GM18520 (cell line): ENCODE measurements around the gene FNDC5.
"Not testable (repeated sequence)": the region's sequence is repeated elsewhere in the genome, so short reads cannot be mapped to it uniquely, and the experiment has no call there.

Source experiments
- ATAC-seq: cut with Tn5 transposase; IDR thresholded peaks from one replicate; pipeline ENCODE4 v1.9.1; 2021; ENCODE audit not compliant: unreplicated experiment

Gene FNDC5

DNA sequence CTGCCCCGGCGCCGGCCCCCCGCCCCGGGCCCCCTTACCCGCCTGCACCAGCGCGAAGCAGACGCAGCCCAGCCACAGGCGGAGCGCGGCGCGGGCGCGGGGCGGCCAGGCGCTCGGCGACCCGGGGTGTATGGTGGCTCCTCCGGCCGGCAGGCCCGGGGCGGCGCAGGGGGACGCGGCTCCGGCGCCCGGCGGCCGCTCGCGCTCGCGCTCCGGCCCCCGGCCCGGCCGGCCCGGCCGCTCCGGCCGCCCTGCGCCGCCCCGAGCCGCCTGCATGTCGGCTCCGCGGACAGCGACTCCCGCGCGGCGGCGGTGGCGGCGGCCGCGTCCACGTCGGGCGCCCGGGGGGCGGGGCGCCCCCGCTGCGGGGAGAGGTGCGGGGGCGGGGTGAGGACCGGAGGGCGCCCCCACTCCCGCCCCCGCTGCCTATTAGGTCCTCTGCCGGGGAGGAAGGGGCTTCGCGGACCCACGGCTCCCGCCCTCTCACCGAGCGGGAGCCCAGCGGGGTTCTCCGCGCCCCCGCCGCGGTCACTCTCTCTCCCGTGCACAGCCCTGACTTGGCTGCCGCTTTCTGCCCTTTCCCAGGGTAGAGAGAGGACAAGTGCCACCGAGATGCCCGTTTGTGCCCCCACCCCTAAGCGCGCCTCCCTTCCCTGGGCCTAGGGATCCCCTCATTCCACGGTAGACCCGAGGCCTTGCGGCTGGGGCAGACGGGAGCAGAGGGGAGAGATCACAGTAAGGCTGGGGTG lies at the start of gene FNDC5:
FNDC5 (minus strand) TSS at position 298 of the 749 bp plus-strand sequence.
- no peak for ATAC-seq

DNA sequence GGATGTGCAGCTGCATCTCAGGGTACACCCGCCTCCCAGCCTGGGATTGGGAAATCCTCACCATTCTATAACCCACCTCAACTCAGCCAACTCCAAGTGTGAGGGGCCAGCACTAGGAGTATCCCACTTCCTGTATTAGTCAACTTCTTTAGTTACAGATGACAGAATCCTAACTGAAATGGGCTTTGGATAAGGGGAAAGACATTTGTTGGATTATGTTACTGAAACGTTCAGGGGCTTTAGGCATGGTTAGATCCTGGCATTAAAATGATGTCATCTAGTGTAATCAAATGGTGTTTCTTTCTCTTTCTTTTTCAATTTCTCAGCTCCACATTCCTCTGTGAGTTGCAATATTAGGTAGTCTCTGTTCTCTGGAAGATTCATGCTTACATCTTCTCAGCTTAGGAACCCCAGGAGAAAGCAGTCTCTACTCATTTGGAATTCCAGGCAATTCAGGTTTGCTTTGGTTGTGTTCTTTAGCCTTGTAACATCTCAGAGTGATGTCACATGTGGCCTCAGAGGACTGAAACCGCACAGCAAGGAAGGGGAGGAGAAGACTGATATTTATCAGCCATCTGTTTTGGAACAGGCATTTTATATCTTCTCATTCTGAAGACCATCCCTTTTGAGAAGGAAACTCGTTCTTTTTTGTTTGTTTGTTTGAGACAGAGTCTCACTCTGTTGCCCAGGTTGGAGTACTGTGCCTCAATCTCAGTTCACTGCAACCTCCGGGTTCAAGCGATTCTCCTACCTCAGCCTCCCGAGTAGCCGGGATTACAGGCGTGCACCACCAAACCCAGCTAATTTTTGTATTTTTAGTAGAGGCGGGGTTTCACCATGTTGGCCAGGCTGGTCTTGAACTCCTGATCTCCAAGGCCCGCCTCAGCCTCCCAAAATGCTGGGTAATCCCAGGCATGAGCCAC lies 49.4 kb upstream of the FNDC5 start:
- ATAC-seq = no peak

DNA sequence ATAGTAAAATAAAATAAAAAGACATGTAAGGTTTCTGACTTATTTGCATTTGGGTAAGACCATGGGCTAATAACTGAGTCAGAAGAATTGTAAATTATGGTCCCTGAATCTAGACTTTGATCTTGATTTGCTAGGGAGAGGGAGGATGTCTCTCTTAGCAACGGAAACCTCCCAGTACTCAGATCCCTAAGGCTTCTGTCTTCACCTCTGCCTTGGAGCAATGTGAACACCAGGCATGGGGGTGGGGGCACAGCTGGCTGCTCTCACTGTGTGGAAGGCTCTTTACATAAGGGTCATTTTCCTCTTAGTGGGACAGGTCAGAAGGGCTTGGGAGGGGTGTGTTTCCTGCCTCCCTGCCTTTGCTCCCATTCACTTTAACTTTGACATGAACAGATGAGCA lies 47.5 kb upstream of the FNDC5 start:
- no peak for ATAC-seq

DNA sequence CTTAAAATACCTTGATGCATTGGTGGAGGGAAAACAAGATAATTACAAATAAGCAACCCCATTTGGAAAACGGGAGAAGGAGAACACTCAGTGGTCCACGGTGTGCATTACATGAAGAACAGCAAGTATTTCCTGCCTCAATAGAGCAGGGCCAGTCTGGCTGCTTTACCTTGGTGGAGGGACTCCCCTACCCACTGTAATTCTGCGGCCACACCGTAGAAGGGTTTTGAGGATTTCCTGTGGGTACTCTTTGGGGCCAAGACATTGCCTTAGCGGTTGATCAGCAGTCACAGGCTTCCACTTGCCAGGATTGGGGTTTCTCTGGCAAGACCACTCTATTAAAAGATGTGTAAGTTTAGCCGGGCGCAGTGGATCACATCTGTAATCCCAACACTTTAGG lies 46.8 kb upstream of the FNDC5 start:
- ATAC-seq = no peak

DNA sequence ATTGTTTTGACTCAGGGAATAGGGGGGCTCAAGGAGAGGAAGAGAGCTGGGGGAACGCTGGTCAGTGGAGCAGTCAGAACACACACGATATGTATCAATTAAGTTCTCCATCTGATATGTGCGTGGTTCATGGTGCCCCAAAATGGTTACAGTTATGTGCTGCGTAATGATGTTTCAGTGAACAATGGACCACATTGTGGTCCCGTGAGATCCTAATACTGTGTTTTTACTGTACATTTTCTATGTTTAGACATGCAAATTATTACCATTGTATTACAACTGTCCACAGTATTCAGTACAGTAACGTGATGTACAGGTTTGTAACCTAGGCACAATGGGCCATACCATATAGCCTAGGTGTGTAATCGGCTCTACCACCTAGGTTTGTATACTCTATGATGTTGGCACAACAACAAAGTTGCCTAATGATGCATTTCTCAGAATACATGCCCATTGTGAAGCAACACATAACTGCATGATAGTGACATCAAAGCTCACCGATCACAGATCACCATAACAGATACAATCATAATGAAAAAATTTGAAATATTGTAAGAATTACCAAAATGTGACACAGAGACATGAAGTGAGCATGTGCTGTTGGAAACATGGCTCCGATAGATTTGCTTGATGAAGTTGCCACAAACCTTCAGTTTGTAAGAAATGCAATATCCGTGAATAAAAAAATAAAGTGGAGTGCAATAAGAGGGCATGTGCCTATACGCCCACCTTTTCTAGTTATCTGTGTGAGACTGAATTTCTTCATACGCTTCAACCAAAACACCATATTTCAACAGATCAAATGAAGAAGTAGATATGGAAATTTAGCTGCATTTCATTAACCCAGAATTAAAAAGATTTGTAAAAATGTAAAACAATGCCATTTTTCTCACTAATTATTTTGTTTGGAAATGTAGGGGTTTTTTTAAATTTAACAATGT lies 45.3 kb upstream of the FNDC5 start:
- ATAC-seq = no peak

DNA sequence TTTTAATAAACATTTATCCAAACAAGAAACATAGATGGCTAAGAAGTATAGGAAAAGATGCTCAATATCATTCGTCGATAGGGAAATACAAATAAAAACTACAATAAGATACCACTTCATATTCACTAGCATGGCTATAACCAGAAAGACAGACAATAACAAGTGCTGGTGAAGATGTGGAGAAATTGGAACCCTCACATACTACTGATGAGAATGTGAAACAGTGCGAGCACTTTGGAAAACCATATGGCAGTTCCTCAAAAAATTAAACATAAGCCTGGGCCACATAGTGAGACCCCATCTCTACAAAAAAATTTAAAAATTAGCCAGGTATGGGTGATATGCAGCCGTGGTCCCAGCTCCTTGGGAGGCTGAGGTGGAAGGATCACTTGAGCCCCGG lies 39.6 kb upstream of the FNDC5 start:
- no peak for ATAC-seq

DNA sequence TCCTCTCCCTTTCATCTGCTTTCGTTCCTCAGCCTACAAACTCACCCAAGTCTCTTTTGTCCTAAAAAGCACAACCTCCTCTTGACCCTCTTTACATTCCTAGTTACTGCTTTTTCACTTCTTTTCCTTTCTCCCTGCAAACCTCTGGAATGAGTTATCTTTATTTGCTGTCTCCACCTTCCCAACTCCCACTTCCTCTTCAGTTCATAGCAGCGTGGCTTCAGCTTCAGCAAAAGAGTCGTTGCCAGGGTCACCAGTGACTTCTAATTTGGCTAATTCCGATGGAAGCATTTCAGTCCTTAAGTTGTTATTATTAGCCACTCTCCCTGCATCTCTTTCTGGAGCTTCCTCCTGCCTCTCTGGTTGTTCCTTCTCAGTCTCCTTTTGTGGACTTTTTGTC lies 36.7 kb upstream of the FNDC5 start:
- no peak for ATAC-seq

DNA sequence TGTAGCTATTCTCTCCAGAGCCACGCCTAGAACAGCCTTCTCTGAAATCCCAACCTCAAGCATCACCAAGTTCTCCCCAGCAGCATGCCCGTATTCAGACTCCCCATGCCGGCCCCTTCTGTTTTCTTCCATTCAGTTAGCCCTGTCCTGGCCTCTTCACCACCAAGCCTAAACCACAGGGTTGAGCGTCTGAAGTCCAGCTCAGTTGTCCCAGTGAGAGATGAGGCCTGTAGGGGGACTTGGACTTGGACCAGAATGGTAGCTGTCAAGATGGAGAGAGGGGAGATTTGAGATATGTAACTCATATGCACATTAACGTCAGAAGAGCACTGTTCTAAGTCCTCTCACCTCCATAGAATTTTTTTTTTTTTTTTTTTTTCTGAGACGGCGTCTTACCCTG lies 35.9 kb upstream of the FNDC5 start:
- ATAC-seq = no peak

DNA sequence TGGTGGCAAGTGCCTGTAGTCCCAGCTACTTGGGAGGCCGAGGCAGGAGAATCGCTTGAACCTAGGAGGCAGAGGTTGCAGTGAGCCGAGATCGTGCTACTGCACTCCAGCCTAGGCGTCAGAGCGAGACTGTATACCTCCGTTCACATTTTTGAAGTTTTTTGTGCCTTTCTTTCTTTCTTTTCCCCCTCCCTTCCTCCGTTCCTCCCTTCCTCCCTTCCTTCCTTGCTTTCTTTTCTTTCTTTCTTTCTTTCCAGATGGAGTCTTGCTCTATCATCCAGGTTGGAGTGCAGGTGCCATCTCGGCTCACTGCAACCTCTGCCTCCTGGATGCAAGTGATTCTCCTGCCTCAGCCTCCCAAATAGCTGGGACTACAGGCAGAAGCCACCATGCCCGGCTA lies 34.9 kb upstream of the FNDC5 start:
- not testable (repeated sequence) for ATAC-seq

DNA sequence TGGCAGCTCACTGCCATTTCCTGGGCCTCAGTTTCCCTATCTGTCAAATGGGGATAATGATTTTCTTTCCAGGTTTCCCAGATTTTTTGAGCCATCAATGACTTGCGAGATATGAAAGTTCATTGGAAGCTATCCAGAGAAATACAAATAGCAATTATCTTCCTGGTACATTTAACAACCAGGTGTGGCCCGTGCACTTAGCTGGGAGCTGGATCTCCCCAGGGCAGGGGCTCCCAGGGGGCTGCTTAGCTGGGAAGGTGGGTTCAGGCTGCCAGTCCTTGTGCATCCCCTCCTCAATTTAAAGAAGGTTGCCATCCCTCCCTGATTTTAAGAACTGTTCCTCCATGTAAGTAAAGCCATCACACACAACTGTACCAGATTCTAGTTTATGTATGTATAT lies 34.1 kb upstream of the FNDC5 start:
- no peak for ATAC-seq

DNA sequence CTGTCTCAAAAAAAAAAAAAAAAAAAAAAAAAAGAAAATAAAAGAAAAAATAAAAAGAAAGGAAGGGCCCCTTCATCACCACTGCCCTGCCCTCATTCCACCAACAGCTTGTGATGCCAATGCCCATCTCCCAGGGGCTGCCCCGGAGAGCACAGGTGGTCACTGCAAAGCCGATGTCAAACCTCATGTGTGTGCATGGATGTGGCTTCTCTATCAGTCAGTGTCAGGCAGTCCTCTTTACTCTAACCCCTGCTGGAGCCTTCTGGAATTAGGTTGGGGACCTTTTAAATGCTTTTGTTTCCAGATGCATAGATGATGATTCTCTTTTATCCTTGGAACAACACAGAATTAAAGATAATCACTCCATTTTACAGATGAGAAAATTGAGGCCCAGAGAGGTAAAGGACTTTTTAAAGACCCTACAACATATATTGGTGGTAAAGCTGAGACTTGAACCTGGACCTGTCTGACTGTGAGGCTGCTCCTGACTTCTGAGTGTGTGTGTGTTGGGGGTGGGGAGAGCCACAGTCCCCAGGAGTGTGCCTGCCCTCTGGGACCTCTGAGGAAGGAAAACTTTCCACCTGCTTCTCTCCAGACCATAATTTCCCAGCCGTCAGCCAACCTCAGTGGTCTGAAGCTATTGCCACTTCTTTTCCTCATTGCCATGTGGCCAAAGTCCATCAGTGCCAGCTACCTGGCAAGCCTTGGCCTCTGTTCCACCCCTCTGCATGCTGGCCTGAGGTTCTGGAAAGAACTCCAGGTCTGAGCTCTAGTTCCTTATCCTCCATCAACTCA lies 33.5 kb upstream of the FNDC5 start:
- ATAC-seq = no peak

DNA sequence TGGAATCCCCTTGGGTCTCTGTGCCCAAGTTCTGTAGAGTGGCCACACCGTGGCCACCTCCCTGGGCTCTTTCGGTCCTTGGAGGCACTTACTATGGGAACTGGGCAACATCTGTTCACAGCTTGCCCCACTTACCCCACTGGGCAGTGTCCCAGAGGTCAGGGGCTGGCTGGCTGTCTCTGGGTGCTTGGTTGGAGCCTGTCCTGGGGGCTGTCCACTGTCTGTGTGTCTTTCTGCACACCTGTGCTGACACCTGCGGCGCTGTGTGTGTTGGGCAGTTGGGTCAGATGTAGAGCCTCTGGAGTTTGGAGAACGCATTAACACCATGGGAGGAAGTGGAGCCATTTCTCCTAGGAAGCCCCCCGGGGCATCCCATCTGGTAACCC lies 31.8 kb upstream of the FNDC5 start:
- ATAC-seq = no peak

DNA sequence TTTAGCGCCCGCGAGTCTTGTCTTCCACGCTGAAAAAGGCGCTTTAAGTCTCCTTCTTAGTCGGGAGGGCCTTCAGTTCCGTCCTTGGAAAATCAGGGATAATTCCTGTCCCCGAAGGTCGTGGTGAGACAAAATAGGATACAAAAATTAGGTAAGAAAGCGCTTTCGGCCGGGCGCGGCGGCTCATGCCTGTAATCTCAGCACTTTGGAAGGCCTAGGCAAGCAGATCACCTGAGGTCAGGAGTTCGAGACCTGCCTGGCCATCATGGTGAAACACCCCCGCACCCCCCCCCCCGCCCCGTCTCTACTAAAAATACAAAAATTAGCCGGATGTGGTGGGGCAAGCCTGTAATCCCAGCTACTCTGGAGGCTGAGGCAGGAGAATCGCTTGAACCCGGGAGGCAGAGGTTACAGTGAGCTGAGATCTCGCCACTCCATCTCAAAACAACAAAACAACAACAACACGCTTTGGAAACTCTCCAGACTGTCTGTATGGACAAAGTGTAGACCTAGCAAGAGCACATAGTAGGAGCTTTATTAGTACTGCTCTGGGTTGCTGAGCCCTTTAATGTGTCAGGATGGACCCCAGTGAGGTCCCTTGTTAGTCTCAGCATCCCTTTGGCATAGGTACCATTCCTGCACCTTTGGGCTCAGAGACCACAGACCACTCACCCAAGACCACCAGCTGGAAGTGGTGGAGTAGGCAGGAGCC lies 31.3 kb upstream of the FNDC5 start:
- ATAC-seq = no peak

DNA sequence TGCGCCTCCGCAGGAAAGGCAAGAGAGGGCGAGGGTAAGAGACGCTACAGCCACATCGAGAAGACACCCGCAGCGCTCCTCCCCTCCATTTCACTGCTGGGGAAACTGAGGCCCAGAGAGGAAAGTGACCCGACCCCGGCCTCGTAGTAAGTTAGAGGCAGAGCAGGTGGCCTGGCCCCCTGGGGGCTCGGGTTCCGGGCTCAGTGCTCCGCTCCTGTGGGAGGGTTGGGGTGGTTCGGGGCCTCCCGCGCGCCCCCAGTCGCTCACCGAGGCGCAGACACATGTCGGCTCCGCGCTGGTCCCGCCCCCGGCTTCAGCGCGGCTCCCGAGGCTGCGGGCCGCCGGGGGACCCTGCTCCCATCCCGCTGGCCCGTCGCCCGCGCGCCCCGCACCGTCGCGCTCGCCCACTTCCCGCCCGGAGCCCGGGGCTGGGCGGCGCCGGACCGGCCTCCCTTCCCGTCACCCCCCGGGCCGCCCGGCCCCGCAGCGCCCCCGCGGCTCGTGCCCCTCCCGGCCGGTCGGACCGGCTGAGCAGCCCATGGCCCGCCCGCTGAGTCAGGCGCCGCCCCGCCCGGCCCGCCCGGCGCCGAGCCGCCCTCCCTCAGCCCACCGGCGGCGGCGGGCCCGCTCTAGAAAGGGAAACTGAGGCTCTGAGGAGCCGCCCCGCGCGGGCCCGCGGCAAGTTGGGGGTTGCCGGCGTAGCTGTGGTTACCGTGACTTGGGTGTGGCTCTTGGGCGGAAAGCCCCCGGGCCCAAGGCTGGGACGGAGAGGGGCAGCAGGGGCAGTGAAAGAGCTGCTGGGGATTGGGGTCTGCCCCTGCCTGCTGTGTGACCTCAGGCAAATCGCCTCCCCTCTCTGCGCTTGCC lies 30.5 kb upstream of the FNDC5 start, which contains the start of gene TMEM54:
TMEM54 (minus strand) TSS at position 434 of the 867 bp plus-strand sequence; CDS start at position 283, 151 bp downstream.
- ATAC-seq = no peak

DNA sequence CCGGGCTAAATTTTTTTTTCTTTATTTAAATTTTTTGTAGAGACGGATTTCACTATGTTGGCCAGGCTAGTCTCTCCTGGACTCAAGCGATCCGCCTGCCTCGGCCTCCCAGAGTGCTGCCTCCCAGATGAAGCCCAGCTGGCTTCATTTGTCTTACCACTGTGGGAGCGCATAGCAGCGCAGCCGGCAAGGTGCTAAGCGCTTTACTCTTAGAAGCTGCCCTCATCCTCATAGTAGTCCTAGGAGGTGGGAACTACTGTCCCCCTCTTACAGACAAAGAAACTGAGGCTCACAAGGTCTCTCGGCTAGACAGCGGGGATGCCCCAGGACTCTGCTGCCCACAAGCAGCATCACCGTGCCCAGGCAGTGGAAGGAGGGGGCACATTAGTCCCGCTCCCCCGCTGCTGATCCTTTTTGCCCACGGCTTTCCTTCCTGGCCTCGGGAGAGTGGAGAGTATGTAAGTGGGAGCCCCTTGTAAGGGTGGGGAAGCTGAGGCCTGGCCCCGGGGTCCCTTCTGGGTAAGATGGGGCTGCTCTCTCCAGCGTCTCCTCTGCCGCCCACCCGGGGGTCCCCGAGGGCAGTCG lies 29.8 kb upstream of the FNDC5 start:
- no peak for ATAC-seq

DNA sequence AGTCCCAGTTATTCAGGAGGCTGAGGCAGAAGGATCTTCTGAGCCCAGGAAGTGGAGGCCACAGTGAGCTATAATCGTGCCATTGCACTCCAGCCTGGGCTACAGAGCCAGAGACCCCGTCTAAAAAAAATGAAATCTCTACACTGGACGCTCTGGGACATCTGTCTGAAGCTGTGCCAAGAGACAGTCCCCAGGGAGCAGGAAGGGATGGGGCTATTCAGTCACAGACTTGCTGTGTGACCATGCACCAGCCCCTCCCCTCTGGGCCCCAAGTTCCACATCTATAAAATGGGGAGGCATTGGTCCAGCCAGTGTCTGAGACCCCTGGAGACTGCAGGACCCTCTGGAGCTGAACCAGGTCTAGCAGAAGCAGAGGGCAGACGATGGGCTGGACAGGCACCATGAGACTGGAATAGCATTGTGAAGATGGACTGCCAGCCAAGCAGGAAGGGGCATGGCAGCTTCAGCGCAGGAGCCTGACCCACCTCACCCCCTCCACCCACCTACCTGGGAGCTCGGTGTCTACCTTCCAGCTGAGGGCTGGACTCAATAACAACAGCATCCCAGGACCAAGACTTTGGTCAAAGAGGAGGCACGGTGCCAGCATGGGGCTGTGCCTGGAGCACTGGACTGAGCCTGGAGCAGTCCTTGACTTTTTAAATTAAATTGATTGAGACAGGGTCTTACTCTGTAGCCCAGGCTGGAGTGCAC lies 29.0 kb upstream of the FNDC5 start:
- no peak for ATAC-seq

DNA sequence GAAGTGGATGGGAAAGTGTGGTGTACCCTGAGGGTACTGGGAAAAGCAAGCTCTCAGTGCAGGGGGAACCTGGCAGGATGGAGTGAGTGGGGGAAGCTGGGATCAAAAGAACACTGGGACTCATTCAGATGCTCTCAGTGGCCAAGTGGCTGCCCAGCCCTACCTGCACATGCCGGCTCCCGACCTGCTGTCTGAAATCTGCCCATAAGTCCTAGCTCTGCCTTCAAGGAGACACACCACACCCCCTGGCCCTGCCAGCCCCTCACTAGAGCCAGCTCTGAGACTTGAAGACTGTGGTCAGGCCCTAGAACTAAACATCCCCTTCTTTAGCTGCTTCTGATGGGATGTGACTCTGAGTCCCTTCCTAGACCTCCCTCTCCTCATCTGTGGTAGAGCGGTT lies 28.2 kb upstream of the FNDC5 start:
- ATAC-seq = no peak

DNA sequence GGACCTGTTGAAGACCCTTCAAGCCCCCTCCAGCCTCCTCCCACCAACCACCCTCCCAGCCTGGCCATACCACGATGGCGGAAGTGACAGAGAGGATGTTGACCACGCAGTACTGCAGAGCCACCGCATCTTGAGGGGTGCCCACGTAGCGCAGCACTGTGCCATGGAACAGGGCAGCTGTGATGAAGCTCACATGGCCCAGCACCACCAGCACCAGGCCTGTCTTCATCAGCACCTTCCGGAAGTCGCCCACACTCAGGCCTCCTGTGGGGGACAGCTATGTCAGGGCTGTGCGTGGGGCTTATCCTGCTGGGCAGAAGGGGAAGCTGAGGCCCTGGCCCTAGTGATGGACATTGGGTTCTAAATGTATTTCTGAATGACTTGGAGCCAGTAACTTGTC lies 27.3 kb upstream of the FNDC5 start:
- ATAC-seq = no peak
